ENCODE results near the gene EHMT1. TPM values are rescaled to one million over a fixed set of nuclear protein-coding genes. Genes with fewer than 3 reads are reported as not detected.

Gene EHMT1
- total and polyA plus RNA-seq, 2 of the 13 experiments (the other 11 are each of a cell fraction or from before 2014, with no cell fraction given) = 23.0 to 27.1 TPM

- TF ChIP-seq GMEB1 (CRISPR knock-in tag; IDR thresholded peaks at IDR 0.05; ENCODE audit: borderline replicate concordance) (peak; percentile 65; the same call in 1 of the 2 replicates), SMAD1 (CRISPR knock-in tag; IDR thresholded peaks at IDR 0.05; ENCODE audit: borderline replicate concordance, low read depth) (no peak), MAZ (IDR thresholded peaks at IDR 0.05; ENCODE audit: borderline replicate concordance, low read depth, low read length) (peak; percentile 63; the same call in 1 of the 2 replicates), MAZ (CRISPR knock-in tag; IDR thresholded peaks at IDR 0.05; ENCODE audit: low read depth) (peak; percentile 91), ZBTB42 (CRISPR knock-in tag; IDR thresholded peaks at IDR 0.05) (no peak), IRX3 (CRISPR knock-in tag; IDR thresholded peaks at IDR 0.05; ENCODE audit: borderline replicate concordance, low read depth) (0 out of 2 replicates have a peak, but pooled peaks have one; percentile 51), SOX5 (CRISPR knock-in tag; IDR thresholded peaks at IDR 0.05; ENCODE audit: borderline replicate concordance) (peak; percentile 26; the same call in 1 of the 2 replicates), NR3C1 (CRISPR knock-in tag; IDR thresholded peaks at IDR 0.05) (no peak), SIX1 (CRISPR knock-in tag; IDR thresholded peaks at IDR 0.05; ENCODE audit: borderline replicate concordance) (0 out of 2 replicates have a peak, but pooled peaks have one; percentile 20), CREB1 (IDR thresholded peaks at IDR 0.05) (no peak), CREB1 (CRISPR knock-in tag; IDR thresholded peaks at IDR 0.05) (no peak), TRIM24 (CRISPR knock-in tag; IDR thresholded peaks at IDR 0.05) (no peak), ISL2 (CRISPR knock-in tag; IDR thresholded peaks at IDR 0.05) (peak; percentile 57; the same call in 1 of the 2 replicates), ONECUT2 (CRISPR knock-in tag; IDR thresholded peaks at IDR 0.05) (no peak), DZIP1 (CRISPR knock-in tag; IDR thresholded peaks at IDR 0.05) (no peak), CEBPG (CRISPR knock-in tag; IDR thresholded peaks at IDR 0.05) (no peak), RXRB (CRISPR knock-in tag; IDR thresholded peaks at IDR 0.05; ENCODE audit: borderline replicate concordance) (peak; percentile 27; the same call in 1 of the 2 replicates), ZNF329 (CRISPR knock-in tag; IDR thresholded peaks at IDR 0.05; ENCODE audit: low read depth) (no peak), KLF12 (CRISPR knock-in tag; IDR thresholded peaks at IDR 0.05; ENCODE audit: borderline replicate concordance) (peak; percentile 70; the same call in 1 of the 2 replicates), SRSF1 (optimal IDR thresholded peaks at IDR 0.05; ENCODE audit: low read depth, low read length) (no peak)
- TF ChIP-seq, protein P1, sequence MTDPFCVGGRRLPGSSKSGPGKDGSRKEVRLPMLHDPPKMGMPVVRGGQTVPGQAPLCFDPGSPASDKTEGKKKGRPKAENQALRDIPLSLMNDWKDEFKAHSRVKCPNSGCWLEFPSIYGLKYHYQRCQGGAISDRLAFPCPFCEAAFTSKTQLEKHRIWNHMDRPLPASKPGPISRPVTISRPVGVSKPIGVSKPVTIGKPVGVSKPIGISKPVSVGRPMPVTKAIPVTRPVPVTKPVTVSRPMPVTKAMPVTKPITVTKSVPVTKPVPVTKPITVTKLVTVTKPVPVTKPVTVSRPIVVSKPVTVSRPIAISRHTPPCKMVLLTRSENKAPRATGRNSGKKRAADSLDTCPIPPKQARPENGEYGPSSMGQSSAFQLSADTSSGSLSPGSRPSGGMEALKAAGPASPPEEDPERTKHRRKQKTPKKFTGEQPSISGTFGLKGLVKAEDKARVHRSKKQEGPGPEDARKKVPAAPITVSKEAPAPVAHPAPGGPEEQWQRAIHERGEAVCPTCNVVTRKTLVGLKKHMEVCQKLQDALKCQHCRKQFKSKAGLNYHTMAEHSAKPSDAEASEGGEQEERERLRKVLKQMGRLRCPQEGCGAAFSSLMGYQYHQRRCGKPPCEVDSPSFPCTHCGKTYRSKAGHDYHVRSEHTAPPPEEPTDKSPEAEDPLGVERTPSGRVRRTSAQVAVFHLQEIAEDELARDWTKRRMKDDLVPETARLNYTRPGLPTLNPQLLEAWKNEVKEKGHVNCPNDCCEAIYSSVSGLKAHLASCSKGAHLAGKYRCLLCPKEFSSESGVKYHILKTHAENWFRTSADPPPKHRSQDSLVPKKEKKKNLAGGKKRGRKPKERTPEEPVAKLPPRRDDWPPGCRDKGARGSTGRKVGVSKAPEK (CRISPR knock-in tag; IDR thresholded peaks at IDR 0.05; ENCODE audit: borderline replicate concordance) = no peak
These were observed at the start of gene EHMT1 (continued) for GRCh38 chr9:137618105-137619067.

Measured in HepG2 (cell line).